Stimulated activated naive CD8-positive, alpha-beta T cell treated with anti-CD3 and anti-CD28 coated beads, Interleukin-15, amount 100 ng/mL, for 72 hours (primary cell): ENCODE data around the gene ALAS1.

Source experiments
- ATAC-seq: fragments of 150-1000 bp; cut with Tn5 transposase; 2 replicates; pipeline ENCODE4 v1.10.0; 2021; ENCODE audit warnings: mild to moderate bottlenecking, moderate library complexity
- DNase-seq, 2 donors: peaks; one replicate each; pipeline ENCODE4 v3.0.0; 2021 to 2022
- H3K27ac Mint-ChIP-seq, 2 donors: one replicate each; pipeline ENCODE4 v1.8.0; 2022; ENCODE audit warnings: mild to moderate bottlenecking in 2 of 2, mixed read lengths in 2 of 2, moderate library complexity in 2 of 2
- H3K27me3 Mint-ChIP-seq: one replicate; pipeline ENCODE4 v1.8.0; 2022; ENCODE audit warnings: mixed read lengths
- H3K4me1 Mint-ChIP-seq: one replicate; pipeline ENCODE4 v1.8.0; 2022; ENCODE audit warnings: mild to moderate bottlenecking, mixed read lengths
- H3K4me3 Mint-ChIP-seq, 2 donors: one replicate each; pipeline ENCODE4 v1.8.0; 2022; ENCODE audit warnings: mild to moderate bottlenecking in 2 of 2, mixed read lengths in 2 of 2, moderate library complexity in 1 of 2
- H3K9me3 Mint-ChIP-seq, 2 donors: one replicate each; pipeline ENCODE4 v1.8.0; 2022; ENCODE audit warnings: mixed read lengths in 2 of 2

The ALAS1 gene

DNA sequence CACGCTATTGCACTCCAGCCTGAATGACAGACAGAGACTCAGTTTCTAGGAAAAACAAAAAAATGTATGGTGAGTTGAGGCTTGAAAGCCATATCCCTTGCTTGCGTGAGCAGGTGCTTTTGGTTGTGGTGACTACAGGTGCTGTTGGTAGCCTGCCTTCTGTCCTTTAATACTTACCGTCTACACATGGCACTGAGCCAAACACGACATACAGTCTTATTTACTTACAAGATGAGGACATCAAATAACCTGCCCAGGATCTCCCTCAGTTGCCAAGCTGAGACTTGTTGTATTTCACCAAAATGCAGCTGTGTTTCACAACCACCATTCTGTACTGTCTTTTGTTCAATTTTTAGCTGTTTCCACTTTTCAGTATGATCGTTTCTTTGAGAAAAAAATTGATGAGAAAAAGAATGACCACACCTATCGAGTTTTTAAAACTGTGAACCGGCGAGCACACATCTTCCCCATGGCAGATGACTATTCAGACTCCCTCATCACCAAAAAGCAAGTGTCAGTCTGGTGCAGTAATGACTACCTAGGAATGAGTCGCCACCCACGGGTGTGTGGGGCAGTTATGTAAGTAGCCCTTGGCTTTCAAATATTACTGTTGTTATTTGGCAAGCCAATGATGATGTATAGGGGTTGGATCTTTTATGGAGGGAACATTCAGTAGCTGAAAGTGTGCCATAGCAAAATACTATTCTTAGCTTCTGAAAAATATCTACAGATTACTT is 6.5 kb downstream of the ALAS1 start:
- Mint-ChIP-seq H3K27ac (no peak overlapping the region), H3K4me1 (peaks cover 53% of the 10 kb centered on the region), H3K27me3 (no peaks in the 10 kb centered on the region), H3K9me3 (no peaks in the 10 kb centered on the region), H3K4me3 (no peak overlapping the region)
- ATAC-seq = peak; percentile 74
- DNase-seq = no peak

DNA sequence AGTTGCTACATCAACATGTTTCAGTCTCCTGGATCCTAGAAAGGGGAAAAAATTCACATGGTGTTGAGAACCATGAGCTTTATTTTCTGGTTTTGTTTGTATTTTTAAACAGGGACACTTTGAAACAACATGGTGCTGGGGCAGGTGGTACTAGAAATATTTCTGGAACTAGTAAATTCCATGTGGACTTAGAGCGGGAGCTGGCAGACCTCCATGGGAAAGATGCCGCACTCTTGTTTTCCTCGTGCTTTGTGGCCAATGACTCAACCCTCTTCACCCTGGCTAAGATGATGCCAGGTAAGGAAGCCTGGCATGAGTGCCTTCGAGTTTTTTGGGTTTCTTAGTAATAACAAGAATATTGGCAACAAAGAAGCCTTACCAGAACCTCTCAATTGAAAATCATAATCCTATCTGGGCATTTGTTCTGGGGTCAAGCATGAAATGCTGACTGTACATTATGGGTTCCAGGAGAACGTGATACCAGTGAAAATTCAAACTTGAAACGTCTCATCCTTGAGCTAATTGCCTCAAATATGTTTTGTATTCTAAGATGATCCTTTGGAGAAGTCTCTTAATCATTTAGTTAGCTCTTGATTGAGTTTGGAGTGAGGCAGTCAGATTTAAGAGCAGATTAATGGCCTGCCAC is 7.9 kb downstream of the ALAS1 start:
- H3K4me1 Mint-ChIP-seq = peaks cover 42% of the 10 kb centered on the region
- H3K27me3 Mint-ChIP-seq = no peaks in the 10 kb centered on the region
- DNase-seq = no peak
- no peaks in the 10 kb centered on the region for H3K9me3 Mint-ChIP-seq
- H3K4me3 Mint-ChIP-seq = no peak overlapping the region
- no peak overlapping the region for H3K27ac Mint-ChIP-seq
- ATAC-seq = no peak

DNA sequence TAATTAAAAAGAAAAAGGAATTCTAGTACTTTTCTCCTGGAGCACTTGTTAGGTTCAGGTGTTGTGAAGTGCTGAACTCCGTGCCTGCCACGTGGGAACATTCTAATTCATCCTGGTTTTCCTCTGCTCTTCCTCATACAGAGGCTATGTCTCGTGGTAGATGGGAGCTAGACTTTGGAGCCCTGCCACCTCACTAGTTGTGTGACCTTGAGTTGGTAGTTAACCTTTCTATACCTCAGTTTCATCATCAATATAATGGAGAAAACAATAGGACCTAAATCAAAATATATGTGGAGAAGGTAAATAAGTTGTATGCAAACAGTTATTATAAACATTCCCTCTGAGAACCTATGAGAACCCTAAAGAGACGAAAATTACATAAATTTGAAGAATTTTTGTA is 10.6 kb downstream of the ALAS1 start:
- DNase-seq = no peak
- H3K27me3 Mint-ChIP-seq = no peaks in the 10 kb centered on the region
- no peaks in the 10 kb centered on the region for H3K9me3 Mint-ChIP-seq
- no peak overlapping the region for H3K4me3 Mint-ChIP-seq
- no peak overlapping the region for H3K27ac Mint-ChIP-seq
- peaks cover 15% of the 10 kb centered on the region for H3K4me1 Mint-ChIP-seq
- ATAC-seq = no peak

GRCh38 chr3:52210037-52210436 is 12.1 kb downstream of the ALAS1 start:
- DNase-seq (no peak), ATAC-seq (no peak)
- Mint-ChIP-seq H3K27ac (peak overlapping the region in 1 of 2 donors; percentile 72), H3K4me3 (no peak overlapping the region), H3K4me1 (peaks cover 2% of the 10 kb centered on the region), H3K27me3 (no peaks in the 10 kb centered on the region), H3K9me3 (no peaks in the 10 kb centered on the region)

GRCh38 chr3:52210550-52211046 is 12.6 kb downstream of the ALAS1 start:
- Mint-ChIP-seq H3K4me1 (no peaks in the 10 kb centered on the region), H3K9me3 (no peaks in the 10 kb centered on the region), H3K4me3 (no peak overlapping the region), H3K27me3 (no peaks in the 10 kb centered on the region), H3K27ac (no peak overlapping the region)
- DNase-seq (no peak), ATAC-seq (no peak)

GRCh38 chr3:52211268-52211891 is 13.4 kb downstream of the ALAS1 start:
- no peaks in the 10 kb centered on the region for H3K9me3 Mint-ChIP-seq
- peaks cover under 1% of the 10 kb centered on the region for H3K4me1 Mint-ChIP-seq
- ATAC-seq (no peak), DNase-seq (no peak)
- no peaks in the 10 kb centered on the region for H3K27me3 Mint-ChIP-seq
- H3K27ac Mint-ChIP-seq = no peak overlapping the region
- H3K4me3 Mint-ChIP-seq = no peak overlapping the region

GRCh38 chr3:52213005-52213404 is 15.0 kb downstream of the ALAS1 start:
- Mint-ChIP-seq H3K9me3 (no peaks in the 10 kb centered on the region), H3K4me3 (no peak overlapping the region), H3K27ac (no peak overlapping the region), H3K27me3 (no peaks in the 10 kb centered on the region), H3K4me1 (peaks cover 17% of the 10 kb centered on the region)
- ATAC-seq (no peak), DNase-seq (no peak)

GRCh38 chr3:52213901-52214300 is 15.9 kb downstream of the ALAS1 start:
- no peaks in the 10 kb centered on the region for H3K9me3 Mint-ChIP-seq
- no peak overlapping the region for H3K27ac Mint-ChIP-seq
- H3K27me3 Mint-ChIP-seq = no peaks in the 10 kb centered on the region
- H3K4me1 Mint-ChIP-seq = peaks cover 26% of the 10 kb centered on the region
- DNase-seq (no peak), ATAC-seq (no peak)
- no peak overlapping the region for H3K4me3 Mint-ChIP-seq

- Mint-ChIP-seq H3K4me3 (no peak overlapping the region), H3K9me3 (no peaks in the 10 kb centered on the region), H3K27ac (no peak overlapping the region), H3K4me1 (peaks cover 40% of the 10 kb centered on the region), H3K27me3 (no peaks in the 10 kb centered on the region)
- DNase-seq (no peak), ATAC-seq (no peak)
Observed at GRCh38 chr3:52215351-52215750, 17.4 kb downstream of the ALAS1 start.

GRCh38 chr3:52216585-52217408 is 18.8 kb downstream of the ALAS1 start:
- DNase-seq = no peak
- Mint-ChIP-seq H3K4me3 (peak overlapping the region; percentile 73 to 77), H3K27ac (peak overlapping the region; percentile 75 to 89), H3K9me3 (no peaks in the 10 kb centered on the region), H3K27me3 (no peaks in the 10 kb centered on the region), H3K4me1 (peaks cover 54% of the 10 kb centered on the region)
- peak; percentile 44 for ATAC-seq

DNA sequence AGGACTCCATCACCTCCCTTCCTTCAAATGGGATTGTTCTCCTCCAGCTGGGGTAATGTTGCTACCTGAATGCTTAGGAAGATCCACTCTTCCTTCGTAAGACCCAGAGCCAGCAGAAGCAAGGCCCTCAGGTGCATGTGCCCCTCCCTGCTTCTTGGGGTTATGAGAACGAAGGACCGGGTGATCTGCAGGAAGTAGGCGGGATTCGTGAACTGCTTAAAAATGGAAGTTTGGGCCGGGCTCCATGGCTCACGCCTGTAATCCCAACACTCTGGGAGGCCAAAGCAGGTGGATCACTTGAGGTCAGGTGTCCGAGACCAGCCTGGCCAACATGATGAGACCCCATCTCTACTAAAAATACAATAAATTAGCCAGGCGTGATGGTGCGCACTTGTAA is 19.4 kb downstream of the ALAS1 start:
- Mint-ChIP-seq H3K27me3 (no peaks in the 10 kb centered on the region), H3K27ac (peak overlapping the region; percentile 79 to 89), H3K4me3 (peak overlapping the region; percentile 73 to 77), H3K4me1 (peaks cover 60% of the 10 kb centered on the region), H3K9me3 (no peaks in the 10 kb centered on the region)
- DNase-seq (no peak), ATAC-seq (no peak)

DNA sequence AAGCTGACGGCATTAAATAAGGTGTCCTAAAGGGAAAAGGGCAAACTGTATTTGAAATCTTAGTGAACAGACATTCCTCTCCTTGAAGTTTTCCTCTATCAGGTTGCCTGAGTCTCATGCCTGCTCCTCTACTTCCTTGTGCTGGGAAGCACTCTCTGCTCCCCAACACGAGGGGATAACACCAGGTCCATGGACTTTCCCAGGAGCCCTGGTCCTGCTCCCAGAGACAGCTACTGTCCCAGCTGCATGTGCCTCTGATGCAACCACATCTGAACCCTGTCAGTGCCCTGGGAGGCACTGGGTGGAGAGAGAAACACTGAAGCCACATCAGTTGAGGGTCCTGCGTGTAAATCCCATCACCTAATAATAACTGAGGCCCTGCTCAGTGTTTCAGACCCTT is 20.1 kb downstream of the ALAS1 start:
- H3K9me3 Mint-ChIP-seq = no peaks in the 10 kb centered on the region
- H3K27ac Mint-ChIP-seq = peak overlapping the region; percentile 79 to 89
- H3K27me3 Mint-ChIP-seq = no peaks in the 10 kb centered on the region
- ATAC-seq (no peak), DNase-seq (no peak)
- H3K4me1 Mint-ChIP-seq = peaks cover 67% of the 10 kb centered on the region
- peak overlapping the region; percentile 73 to 77 for H3K4me3 Mint-ChIP-seq

GRCh38 chr3:52218454-52218853 is 20.5 kb downstream of the ALAS1 start:
- Mint-ChIP-seq H3K27ac (peak overlapping the region; percentile 79 to 89), H3K4me1 (peaks cover 71% of the 10 kb centered on the region)
- DNase-seq = no peak

DNA sequence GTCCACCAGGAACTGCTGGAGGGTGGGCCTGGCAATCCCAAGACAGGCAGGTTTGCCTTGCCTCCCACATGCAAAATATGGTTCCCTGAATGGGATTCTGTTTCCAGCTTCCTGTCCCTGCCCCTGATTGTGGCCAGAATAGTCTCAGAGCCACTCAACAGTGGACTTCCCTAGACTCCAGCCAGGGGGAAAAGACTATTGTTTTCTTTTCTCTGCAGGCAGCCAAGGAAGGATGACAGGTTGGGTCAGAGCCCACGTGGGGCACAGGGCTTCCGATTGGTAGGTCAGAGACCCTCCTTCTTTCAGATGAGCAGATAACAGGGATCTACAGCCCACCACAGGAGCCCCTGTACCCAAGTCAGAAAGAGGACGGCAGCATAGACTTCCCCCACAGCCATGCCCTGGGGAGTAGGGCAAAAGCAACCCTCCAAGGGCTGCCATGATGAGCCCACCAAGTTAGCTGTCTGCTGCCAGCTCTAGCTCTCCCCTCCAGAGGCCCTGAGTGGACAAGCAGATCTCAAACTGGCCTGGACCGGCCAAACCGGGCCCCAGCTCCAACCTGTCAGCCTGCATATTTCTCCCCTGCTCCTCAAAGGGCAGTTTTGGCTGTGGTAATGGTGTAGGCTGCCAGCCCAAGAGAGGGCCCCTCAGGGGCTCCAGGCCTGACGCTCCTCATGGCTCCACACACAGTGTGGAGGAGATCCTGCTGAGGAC is 21.1 kb downstream of the ALAS1 start:
- Mint-ChIP-seq H3K4me3 (peak overlapping the region; percentile 51 to 63), H3K27ac (peak overlapping the region; percentile 36 to 89), H3K27me3 (no peaks in the 10 kb centered on the region), H3K9me3 (no peaks in the 10 kb centered on the region), H3K4me1 (peaks cover 77% of the 10 kb centered on the region)
- DNase-seq (no peak), ATAC-seq (no peak)

More at GRCh38 chr3:52218454-52218853, 20.5 kb downstream of the ALAS1 start:
- Mint-ChIP-seq H3K9me3 (no peaks in the 10 kb centered on the region), H3K4me3 (peak overlapping the region; percentile 73 to 77), H3K27me3 (no peaks in the 10 kb centered on the region)
- ATAC-seq = peak; percentile 64
